Measurements from ENCODE around the gene ZNF608.

ZNF608 gene

DNA sequence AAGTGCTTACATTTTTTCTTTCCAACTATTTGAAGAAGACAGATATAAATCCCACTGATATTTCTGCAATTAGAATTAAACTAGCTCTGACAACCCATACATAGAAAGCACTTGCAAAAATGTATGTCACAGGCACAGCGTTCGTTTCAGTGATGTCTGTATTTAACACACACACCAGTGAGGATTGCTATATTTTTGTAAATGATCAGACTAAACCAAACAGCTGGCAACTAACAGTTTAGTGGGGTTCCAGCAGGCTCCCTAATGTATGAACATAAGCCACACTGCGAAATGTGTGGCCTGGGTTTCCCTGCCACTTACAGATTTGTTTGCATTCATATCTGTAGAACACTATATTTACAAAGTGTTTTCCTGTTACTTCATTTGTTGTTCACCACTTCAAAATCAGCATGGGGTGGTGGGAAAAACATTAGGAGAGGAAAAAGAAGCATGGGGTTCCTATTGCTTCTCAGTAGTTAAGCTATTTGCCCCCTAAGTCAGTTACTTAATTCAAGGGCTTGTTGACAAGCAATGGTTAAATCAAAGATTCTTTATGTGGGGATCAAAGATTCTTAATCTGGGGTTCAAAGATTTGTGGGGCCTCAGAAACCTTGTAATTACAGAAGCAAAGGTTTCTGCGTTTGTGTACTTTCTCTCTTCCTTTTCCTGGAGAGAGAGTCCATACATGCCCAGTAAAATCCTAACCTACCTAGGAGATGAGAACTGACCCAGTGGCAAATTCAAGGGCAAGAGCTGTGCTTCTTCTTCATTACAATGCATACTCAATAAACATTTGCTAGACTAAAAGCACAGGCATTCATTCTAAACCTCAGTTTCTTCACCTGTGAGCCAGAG, 27.1 kb downstream of the ZNF608 start:
- no peak for DNase-seq (ENCODE audit: low read depth)

DNA sequence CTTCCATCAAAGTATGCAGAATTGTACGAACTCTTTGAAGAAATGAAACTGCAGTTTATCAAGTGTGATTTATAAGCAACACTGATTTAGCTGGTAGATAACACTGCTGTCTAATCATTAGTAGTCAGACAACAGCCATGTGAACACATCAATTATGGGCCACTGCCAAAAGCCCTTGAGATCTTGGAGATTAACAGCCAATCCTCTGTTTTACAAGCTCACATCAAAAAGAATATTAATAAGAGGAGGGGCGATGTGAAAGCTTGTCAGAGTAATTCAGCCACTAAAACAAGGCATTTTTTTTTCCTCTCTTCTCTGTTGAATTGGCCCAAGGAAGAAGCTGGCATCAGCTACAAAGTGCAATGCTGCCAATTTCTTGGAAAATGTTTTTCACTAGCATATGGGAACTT, 28.1 kb downstream of the ZNF608 start:
- DNase-seq (ENCODE audit: low read depth): peak; percentile 42

GRCh38 chr5:124716169-124716568, 30.3 kb downstream of the ZNF608 start:
- no peak for DNase-seq (ENCODE audit: low read depth)

DNA sequence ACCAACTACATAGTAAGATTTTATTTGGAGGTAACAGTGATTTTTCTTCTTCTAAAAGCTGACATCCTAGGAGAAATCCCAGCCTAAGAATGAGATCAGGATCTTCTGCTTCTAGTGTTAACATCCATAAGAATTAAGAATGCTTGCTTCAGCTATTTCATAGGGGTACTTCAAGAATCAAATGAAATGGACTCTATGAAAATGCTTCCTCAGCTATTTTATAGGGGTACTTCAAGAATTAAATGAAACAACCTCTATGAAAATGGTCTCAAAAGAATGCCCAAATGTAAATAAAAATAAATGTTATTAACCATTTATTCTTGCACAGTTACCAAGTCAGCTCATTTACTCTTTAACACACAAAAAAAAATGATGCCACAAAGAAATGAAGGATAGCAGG, 31.5 kb downstream of the ZNF608 start:
- DNase-seq (ENCODE audit: low read depth): no peak

GRCh38 chr5:124713595-124713994, 32.8 kb downstream of the ZNF608 start:
- no peak for DNase-seq (ENCODE audit: low read depth)

GRCh38 chr5:124712731-124713305, 33.6 kb downstream of the ZNF608 start:
- no peak for DNase-seq (ENCODE audit: low read depth)

GRCh38 chr5:124708086-124708485, 38.4 kb downstream of the ZNF608 start:
- no peak for DNase-seq (ENCODE audit: low read depth)

GRCh38 chr5:124707520-124707919, 38.9 kb downstream of the ZNF608 start:
- DNase-seq (ENCODE audit: low read depth): no peak

- no peak for DNase-seq (ENCODE audit: low read depth)
Measured at GRCh38 chr5:124706729-124707361, 39.6 kb downstream of the ZNF608 start.

DNA sequence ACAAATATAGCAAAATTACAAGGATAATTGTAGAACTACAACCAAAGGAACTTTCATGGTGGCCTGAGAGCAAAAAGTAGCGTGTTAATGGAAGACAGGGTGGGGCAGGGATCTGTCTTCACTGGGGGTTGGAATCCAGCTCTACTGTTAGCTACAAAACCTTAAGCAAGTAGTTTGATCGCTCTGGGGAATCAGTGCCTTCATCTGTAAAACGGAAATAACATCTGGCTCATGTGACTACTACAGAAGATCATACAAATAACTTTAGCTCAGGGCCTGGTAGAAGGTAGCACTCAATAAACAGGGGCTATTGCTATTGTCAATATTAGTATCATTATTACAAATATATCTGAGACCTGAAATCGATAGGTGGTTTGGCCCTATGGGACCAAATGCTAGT, 40.4 kb downstream of the ZNF608 start:
- DNase-seq (ENCODE audit: low read depth): no peak

DNA sequence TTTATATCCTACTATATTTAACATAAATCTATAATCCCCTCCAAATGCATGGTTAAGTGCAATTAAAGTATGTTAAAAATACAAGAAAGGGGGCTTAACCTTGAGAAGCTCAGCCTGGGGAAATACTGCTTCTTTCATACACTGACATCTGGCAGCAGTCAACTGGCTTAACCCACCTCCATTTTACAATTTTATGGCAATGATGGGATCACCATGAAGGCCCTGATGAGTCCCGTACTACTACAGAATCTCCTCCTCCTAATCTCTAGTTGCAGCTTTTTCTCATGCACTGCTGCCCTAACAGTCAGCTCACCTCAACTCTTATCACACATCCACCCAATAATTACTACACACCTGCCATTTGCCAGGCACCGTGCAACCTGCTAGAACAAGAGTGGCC, 40.9 kb downstream of the ZNF608 start:
- no peak for DNase-seq (ENCODE audit: low read depth)

DNA sequence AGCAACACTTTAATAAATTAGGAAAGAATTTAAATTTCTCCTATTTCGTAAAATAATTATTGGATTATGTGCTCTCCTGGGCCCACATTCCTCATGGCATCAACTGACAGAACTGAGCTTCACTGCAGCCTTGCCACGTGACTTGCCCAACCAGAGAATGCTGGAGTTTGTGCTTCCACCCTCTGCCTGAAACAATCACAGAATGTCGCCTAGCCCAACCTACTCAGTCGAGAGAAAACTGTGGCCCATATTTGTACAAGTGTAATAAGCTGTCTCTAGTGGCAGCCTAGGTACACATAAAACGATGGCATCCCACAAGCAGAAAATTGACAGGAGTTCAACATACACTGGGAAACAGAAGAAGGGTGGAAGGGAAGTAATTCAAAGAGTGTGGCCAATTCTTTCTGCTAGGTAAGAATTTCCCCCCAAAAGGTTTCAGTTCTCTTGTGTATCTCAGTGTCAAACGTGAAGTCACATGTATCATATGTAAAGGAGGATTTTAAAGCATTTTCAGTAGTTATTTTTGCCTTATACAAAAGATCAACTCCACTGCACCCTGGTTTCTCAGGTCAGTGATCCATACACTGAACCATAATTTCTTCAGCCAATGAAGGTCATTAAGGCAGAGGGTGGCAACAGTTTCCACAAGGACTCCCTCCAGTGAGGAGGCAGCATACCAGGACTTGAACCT, 41.7 kb downstream of the ZNF608 start:
- no peak for DNase-seq (ENCODE audit: low read depth)

- no peak for DNase-seq (ENCODE audit: low read depth)
Measured at GRCh38 chr5:124703995-124704394, 42.4 kb downstream of the ZNF608 start.

DNA sequence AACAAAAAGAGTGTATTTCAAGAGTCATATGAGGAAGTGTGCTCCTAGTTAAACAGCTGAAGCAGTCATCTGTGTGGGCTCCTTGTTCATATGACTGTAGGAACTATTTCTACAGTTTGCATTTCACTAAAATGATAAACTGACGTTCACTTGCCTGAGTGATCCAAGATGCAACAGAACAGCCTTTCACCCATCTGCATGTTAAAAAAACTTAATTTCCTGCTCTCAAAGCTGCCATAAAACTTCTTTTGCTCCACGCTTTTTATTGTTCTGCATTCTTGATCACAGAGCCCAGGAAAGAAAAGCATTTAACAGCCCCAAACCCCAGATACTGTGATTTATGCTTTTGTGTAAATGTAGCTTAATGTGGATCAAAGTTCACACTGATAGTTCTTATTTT, 43.9 kb downstream of the ZNF608 start:
- DNase-seq (ENCODE audit: low read depth): no peak

DNA sequence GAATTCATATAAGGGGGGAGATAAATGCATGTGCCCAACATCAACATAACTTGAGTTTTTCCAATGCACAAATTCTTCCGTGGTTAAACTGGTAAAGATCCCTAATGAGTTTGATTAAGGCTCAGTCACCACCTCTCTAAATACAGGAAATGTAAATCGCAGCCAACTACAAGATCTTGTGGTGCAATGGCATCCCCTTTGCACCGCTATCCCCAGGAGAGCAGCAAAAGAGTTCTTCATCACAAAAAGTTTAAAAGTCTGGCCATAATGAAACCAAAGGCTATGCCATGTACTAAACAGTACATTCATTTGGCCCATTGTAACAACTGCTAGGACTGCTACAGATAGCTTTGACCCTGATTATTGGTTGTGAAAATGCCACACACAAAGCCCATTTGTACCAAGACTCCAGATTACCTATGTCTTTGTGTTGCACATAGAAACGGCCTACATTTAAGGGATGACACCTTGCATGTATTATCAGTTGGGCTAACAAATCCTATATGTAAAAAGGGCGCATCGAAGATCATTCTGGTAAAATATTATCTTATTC, 44.5 kb downstream of the ZNF608 start:
- no peak for DNase-seq (ENCODE audit: low read depth)

DNA sequence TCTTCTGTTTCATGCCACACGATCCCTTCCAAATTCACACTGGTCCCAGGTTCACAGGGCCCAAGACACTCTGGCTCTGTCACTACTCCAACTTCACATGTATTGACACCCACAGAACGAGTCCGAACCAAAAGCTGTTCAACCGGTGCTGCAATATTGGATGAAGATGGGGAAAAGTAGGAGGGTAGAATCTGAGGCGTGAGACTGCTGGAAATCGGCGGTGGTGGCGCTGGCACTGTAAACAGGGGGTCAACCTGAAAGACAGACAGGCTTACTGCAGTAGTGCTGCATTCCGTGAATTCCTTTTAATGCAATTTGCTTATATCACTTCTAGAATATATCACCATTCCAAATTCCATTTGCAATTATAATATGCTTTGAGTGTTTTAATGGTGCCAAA, 45.4 kb downstream of the ZNF608 start:
- DNase-seq (ENCODE audit: low read depth): no peak

- no peak for DNase-seq (ENCODE audit: low read depth)
Measured at GRCh38 chr5:124700333-124700732, 46.1 kb downstream of the ZNF608 start.

DNA sequence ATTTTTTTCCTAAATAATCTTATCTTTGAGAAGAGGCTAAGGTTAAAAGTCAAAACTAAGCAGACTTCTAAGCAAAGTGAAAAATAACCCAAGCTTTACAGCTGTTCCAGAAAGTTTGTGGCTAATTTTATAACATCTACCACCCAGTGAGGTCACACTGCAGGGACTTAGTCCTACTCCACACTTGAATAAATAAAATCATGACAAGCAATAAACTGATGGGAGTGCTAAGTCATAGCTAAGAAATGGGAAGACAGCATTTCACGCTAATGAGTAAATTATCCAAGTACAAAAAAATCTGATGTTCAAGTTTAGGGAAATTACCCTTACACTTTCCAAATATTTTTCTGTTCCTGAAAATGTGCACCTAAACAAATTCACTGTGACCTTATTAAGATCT, 47.7 kb downstream of the ZNF608 start:
- DNase-seq (ENCODE audit: low read depth): no peak

DNA sequence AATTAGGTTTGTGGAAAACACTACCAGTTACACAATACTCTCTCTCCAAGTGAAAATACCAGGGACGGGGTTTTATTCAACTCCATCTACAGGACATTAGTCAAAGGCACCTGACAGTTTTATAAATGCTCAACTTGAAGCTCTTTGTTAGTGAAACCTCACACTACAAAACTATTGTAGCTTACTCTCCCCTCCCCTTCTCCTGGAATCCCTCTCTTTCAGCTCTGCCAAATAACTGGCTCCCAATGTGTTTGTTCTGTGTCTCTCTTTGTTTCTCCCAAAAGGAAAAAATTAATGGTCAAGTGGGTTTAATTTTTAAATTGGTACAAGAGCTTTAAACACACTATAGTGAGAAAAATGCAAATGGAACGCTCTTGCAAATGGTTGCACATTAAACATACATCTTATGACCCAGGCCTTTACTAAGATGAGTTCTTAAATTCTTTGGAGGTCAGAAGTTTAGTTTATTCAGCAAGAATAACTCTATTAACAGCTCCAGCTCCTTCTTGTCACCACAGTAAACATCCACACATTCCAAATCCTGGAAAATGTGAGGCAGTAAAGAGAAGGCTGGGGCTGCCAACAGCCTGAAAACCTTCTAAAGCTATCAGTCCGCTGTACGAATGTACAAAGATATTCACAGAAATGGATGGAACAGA, 48.4 kb downstream of the ZNF608 start:
- peak; percentile 26 for DNase-seq (ENCODE audit: low read depth)

DNA sequence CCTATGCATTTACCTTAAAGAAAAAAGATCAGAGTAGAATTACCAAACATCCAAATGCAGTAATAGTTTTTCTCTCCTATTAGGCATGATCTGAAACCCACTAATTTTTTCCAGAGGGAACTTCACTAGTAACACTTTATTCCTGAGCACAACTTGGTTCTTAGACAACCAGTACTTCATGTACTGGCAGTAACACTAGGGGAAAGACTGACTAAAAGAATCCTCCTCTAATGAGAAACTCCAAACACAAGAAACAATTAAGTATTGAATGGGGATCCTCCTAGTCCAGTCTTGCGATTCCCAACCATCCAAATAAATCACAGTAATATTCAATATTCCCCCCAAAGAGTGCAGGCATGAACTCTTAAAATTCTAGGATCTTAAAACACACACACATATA, 48.9 kb downstream of the ZNF608 start:
- DNase-seq (ENCODE audit: low read depth): no peak

- DNase-seq (ENCODE audit: low read depth): no peak
Measured at GRCh38 chr5:124696898-124697297, 49.5 kb downstream of the ZNF608 start.
